Loucy (cell line): ENCODE results near the gene SETMAR.

Experiments used
- EZH2phosphoT487 ChIP-seq: fragments of 200-600 bp; IDR thresholded peaks from 2 replicates; pipeline ENCODE4 v1.6.1; 2018; ENCODE audit warnings: antibody characterized with exemption, mild to moderate bottlenecking, moderate library complexity, borderline replicate concordance
- TF ChIP-seq, protein P1 (sequence below): fragments of 200-600 bp; sonication (generic); conservative IDR thresholded peaks from 2 replicates; pipeline ENCODE4 v1.5.1; 2014; ENCODE audit warnings: mild to moderate bottlenecking, antibody characterized with exemption, low read length

DNA sequence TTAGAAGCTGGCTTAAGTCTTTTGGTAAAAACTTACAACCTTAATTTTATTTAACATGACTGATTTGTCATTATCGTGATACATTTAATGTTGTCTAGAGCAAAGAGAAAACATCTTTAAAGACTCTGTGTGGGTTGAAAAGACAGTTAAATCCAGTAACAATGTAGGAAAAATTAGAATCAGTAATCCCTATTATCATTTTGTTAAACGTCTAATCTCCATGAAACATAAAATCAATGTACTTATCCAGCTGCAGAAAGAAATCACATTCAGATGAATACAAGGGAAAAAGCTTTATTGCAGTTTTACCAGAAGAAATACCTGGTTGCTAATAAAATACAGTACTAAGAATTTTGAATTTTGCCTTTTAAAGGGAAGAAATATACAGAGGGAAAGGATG lies 21.2 kb upstream of the SETMAR start:
- TF ChIP-seq, protein P1, sequence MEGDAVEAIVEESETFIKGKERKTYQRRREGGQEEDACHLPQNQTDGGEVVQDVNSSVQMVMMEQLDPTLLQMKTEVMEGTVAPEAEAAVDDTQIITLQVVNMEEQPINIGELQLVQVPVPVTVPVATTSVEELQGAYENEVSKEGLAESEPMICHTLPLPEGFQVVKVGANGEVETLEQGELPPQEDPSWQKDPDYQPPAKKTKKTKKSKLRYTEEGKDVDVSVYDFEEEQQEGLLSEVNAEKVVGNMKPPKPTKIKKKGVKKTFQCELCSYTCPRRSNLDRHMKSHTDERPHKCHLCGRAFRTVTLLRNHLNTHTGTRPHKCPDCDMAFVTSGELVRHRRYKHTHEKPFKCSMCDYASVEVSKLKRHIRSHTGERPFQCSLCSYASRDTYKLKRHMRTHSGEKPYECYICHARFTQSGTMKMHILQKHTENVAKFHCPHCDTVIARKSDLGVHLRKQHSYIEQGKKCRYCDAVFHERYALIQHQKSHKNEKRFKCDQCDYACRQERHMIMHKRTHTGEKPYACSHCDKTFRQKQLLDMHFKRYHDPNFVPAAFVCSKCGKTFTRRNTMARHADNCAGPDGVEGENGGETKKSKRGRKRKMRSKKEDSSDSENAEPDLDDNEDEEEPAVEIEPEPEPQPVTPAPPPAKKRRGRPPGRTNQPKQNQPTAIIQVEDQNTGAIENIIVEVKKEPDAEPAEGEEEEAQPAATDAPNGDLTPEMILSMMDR: no peak
- no peak for TF ChIP-seq EZH2phosphoT487
